Mucosa of descending colon (tissue), 3 donors: ENCODE results near the gene PDE2A. TPM values are rescaled to one million over a fixed set of nuclear protein-coding genes. Genes with fewer than 3 reads are reported as not detected.
A peak's percentile ranks its signal among the peaks of the same experiment; 100 is the strongest.

Source experiments
- ATAC-seq: fragments of 200-7000 bp; cut with Tn5 transposase; one replicate; pipeline ENCODE4 v1.9.1; 2020; ENCODE audit warnings: mild to moderate bottlenecking, moderate library complexity
- DNase-seq, 3 donors: peaks; one replicate each; pipeline ENCODE4 v3.0.0-alpha.2; 2020
- H3K36me3 ChIP-seq: fragments of 200-600 bp; one replicate; pipeline ENCODE4 v1.8.0; 2021; ENCODE audit warnings: low read depth, mild to moderate bottlenecking
- H3K4me1 ChIP-seq: fragments of 200-600 bp; one replicate; pipeline ENCODE4 v1.8.0; 2021; ENCODE audit warnings: low read depth, mild to moderate bottlenecking
- H3K4me3 ChIP-seq: fragments of 200-600 bp; one replicate; pipeline ENCODE4 v1.8.0; 2021; ENCODE audit warnings: mild to moderate bottlenecking
- H3K9me3 ChIP-seq: fragments of 200-600 bp; one replicate; pipeline ENCODE4 v1.8.0; 2021; ENCODE audit warnings: mild to moderate bottlenecking
- CTCF ChIP-seq: fragments of 200-600 bp; IDR thresholded peaks from one replicate; pipeline ENCODE4 v1.8.0; 2022; ENCODE audit warnings: antibody characterized with exemption, mild to moderate bottlenecking
- intact Hi-C, 2 donors: fragments of 100-400 bp; cut with DNase I in 1 of 2; cut with micrococcal nuclease in 1 of 2; formaldehyde crosslinking; loops; one replicate each; pipeline versions ENCODE4 v1.11.0 to v1.11.1; 2022; cut with DNase I, micrococcal nuclease
- total RNA-seq, 3 donors: library from RNA; stranded (reverse); fragmentation: NEBNext Ultra II Directional in 2 of 3; extraction: Animal tissue kit (Norgen Biotek cat#: 25700) in 2 of 3; gene quantifications; one replicate each; pipeline versions ENCODE4 v1.2.1 to v1.2.4, GENCODE V29; 2021 to 2023
- donor health status: DM: no; HTN: no; CAD: no; lungs with moderate emphysema.
- donor health status: DM: no; HTN: no; CAD: no.
- donor health status: DM: no; HTN: yes; CAD: no.

The PDE2A gene
- total RNA-seq, 3 donors from 2014 or later, result 7.0 to 45.9 (median 9.6) TPM

GRCh38 chr11:72716788-72717435 lies 42.7 kb upstream of the PDE2A start:
- intact Hi-C loops, result no loop called here
- DNase-seq (no peak), ATAC-seq (no peak)
- TF ChIP-seq CTCF, result no peak
- Histone ChIP-seq H3K4me1 (peaks cover 16% of the 10 kb centered on the region), H3K4me3 (no peak overlapping the region), H3K9me3 (no peaks in the 10 kb centered on the region), H3K36me3 (no peaks in the 10 kb centered on the region)

GRCh38 chr11:72716290-72716689 lies 42.1 kb upstream of the PDE2A start:
- Histone ChIP-seq H3K4me3 (no peak overlapping the region), H3K36me3 (no peaks in the 10 kb centered on the region), H3K4me1 (peaks cover 16% of the 10 kb centered on the region), H3K9me3 (no peaks in the 10 kb centered on the region)
- no peak for TF ChIP-seq CTCF
- ATAC-seq, result no peak
- intact Hi-C loops, result no loop called here
- DNase-seq, result no peak

DNA sequence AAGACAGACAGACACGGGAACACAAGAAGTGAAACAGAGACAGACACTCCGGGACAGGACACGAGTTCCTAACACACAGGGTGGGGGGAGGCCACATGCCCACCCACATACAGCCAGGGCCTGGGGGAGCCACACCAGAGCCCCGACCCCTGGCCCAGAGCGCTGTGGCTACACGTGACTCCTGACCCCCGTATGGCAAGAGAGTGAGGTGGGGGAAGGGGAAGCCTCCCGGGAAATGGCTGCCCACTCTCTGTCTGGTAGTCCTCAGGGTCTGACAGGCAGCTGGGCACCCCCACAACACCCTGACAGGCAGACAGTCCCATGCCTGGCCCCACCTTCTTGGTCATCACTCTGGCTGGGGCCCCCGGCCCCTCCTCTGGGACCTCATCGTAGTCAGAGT lies 38.6 kb upstream of the PDE2A start:
- Histone ChIP-seq H3K9me3 (no peaks in the 10 kb centered on the region), H3K4me3 (no peak overlapping the region), H3K36me3 (no peaks in the 10 kb centered on the region), H3K4me1 (no peaks in the 10 kb centered on the region)
- intact Hi-C loops, result no loop called here
- TF ChIP-seq CTCF, result no peak
- DNase-seq (no peak), ATAC-seq (no peak)

- ATAC-seq, result peak; percentile 52
- Histone ChIP-seq H3K36me3 (no peaks in the 10 kb centered on the region), H3K9me3 (no peaks in the 10 kb centered on the region), H3K4me1 (no peaks in the 10 kb centered on the region), H3K4me3 (no peak overlapping the region)
- intact Hi-C loops, result no loop called here
- DNase-seq, result peak in 2 of 3 donors; percentile 49 to 70
- TF ChIP-seq CTCF, result no peak
These were observed 38.0 kb upstream of the PDE2A start for GRCh38 chr11:72712168-72712751.

DNA sequence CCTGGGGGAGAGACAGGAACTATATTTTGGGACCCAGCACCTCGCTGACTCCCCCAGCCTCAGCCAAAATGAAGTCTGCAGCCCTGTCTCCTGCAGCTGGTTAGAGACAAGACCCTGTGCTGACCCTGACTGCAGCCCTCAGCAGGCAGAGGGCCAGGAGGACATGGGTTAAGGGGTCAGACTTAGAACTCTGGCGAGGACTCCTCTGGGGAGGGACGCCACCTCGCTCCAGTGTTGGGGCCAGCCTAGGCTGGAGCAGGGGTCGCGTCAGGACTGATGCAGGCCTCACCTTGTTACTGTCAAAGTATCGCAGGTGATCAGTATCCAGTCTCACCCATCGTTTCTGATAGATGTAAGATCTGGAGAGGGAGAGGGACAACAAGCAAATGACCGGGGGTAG lies 36.9 kb upstream of the PDE2A start:
- TF ChIP-seq CTCF, result no peak
- DNase-seq (no peak), ATAC-seq (no peak)
- no peaks in the 10 kb centered on the region for H3K4me1 ChIP-seq
- no peak overlapping the region for H3K4me3 ChIP-seq
- H3K9me3 ChIP-seq, result no peaks in the 10 kb centered on the region
- intact Hi-C loops, result no loop called here
- H3K36me3 ChIP-seq, result no peaks in the 10 kb centered on the region
